ENCODE data around the gene TLE1.
"Not testable (repeated sequence)": the region's sequence is repeated elsewhere in the genome, so short reads cannot be mapped to it uniquely, and the experiment has no call there.

GRCh38 chr9:81730498-81730897, 41.2 kb upstream of the TLE1 start:
- TF ChIP-seq STAT1 (conservative IDR thresholded peaks at IDR 0.05); CHD2 (IDR thresholded peaks at IDR 0.05; ENCODE audit: borderline replicate concordance, low read depth, low read length); RAD21 (IDR thresholded peaks at IDR 0.05; ENCODE audit: insufficient read depth, low read depth, low read length); YY1 (IDR thresholded peaks at IDR 0.05; ENCODE audit: low read depth, low read length); CTCF (IDR thresholded peaks at IDR 0.05 in 2 of 3, conservative IDR thresholded peaks at IDR 0.05 in 1 of 3; ENCODE audit: control insufficient read depth in 2 of 3, extremely low read depth in 1 of 3, insufficient read depth in 1 of 3, low read depth in 3 of 3, low read length in 3 of 3); SIN3A (IDR thresholded peaks at IDR 0.05; ENCODE audit: low read depth, low read length); BACH1 (IDR thresholded peaks at IDR 0.05; ENCODE audit: borderline replicate concordance); NFYA (IDR thresholded peaks at IDR 0.05; ENCODE audit: borderline replicate concordance, low read depth, low read length); POLR2A (IDR thresholded peaks at IDR 0.05; ENCODE audit: low read depth, low read length); NFYB (IDR thresholded peaks at IDR 0.05; ENCODE audit: insufficient read depth, low read depth, low read length); EP300 (IDR thresholded peaks at IDR 0.05; ENCODE audit: borderline replicate concordance in 1 of 2, control insufficient read depth in 1 of 2, low read depth in 2 of 2, low read length in 2 of 2): not testable (repeated sequence)
- TF ChIP-seq, protein P1, sequence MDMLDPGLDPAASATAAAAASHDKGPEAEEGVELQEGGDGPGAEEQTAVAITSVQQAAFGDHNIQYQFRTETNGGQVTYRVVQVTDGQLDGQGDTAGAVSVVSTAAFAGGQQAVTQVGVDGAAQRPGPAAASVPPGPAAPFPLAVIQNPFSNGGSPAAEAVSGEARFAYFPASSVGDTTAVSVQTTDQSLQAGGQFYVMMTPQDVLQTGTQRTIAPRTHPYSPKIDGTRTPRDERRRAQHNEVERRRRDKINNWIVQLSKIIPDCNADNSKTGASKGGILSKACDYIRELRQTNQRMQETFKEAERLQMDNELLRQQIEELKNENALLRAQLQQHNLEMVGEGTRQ (IDR thresholded peaks at IDR 0.05; ENCODE audit: borderline replicate concordance, low read depth, low read length): not testable (repeated sequence)

Measured in GM12878 (cell line).